Fibroblast of lung (primary cell): ENCODE results near the gene BAZ2B. TPM values are rescaled to one million over a fixed set of nuclear protein-coding genes. Genes with fewer than 3 reads are reported as not detected.

Experiments used
- DNase-seq, 2 donors: peaks; one replicate each; pipeline versions ENCODE4 v3.0.0 to v3.0.0-alpha.2; 2010; ENCODE audit warnings: low read depth in 2 of 2
- H2AFZ ChIP-seq: 2 replicates; pipeline ENCODE4 v1.5.1; 2012; ENCODE audit warnings: low read length, control low read depth, inconsistent platforms
- H3K27ac ChIP-seq: 2 replicates; pipeline ENCODE4 v1.5.1; 2011; ENCODE audit warnings: low read length, control low read depth; ENCODE audit not compliant: insufficient read depth
- H3K27me3 ChIP-seq: 2 replicates; pipeline ENCODE4 v1.5.1; 2011; ENCODE audit warnings: mild to moderate bottlenecking, low read length; ENCODE audit not compliant: control insufficient read depth, insufficient read depth
- H3K36me3 ChIP-seq: 2 replicates; pipeline ENCODE4 v1.5.1; 2011; ENCODE audit warnings: low read length; ENCODE audit not compliant: control insufficient read depth, insufficient read depth
- H3K4me1 ChIP-seq: 2 replicates; pipeline ENCODE4 v1.5.1; 2011; ENCODE audit warnings: low read length; ENCODE audit not compliant: control insufficient read depth, insufficient read depth; ENCODE audit errors: extremely low read depth
- H3K4me2 ChIP-seq: 2 replicates; pipeline ENCODE4 v1.5.1; 2011; ENCODE audit warnings: low read length, control low read depth; ENCODE audit not compliant: insufficient read depth; ENCODE audit errors: extremely low read depth
- H3K4me3 ChIP-seq, 4 experiments: fragments of 200-600 bp in 1 of 4; sonication (generic) in 1 of 4; replicated peaks in 1 of 4; 2 replicates each; pipeline ENCODE4 v1.5.1; 2011 to 2016; ENCODE audit warnings: low read length in 4 of 4, low read depth in 3 of 4, mild to moderate bottlenecking in 3 of 4, control low read depth in 2 of 4, inconsistent platforms in 1 of 4, mixed read lengths in 1 of 4; ENCODE audit not compliant: insufficient read depth in 1 of 4; ENCODE audit errors: control extremely low read depth in 1 of 4
- H3K79me2 ChIP-seq: 2 replicates; pipeline ENCODE4 v1.5.1; 2012; ENCODE audit warnings: mild to moderate bottlenecking, low read length, inconsistent platforms; ENCODE audit not compliant: control insufficient read depth, insufficient read depth
- H3K9ac ChIP-seq: 2 replicates; pipeline ENCODE4 v1.5.1; 2011; ENCODE audit warnings: mild to moderate bottlenecking, low read length, control low read depth; ENCODE audit not compliant: insufficient read depth
- H3K9me3 ChIP-seq: 2 replicates; pipeline ENCODE4 v1.5.1; 2012; ENCODE audit warnings: low read depth, low read length; ENCODE audit not compliant: control insufficient read depth, insufficient read depth
- H4K20me1 ChIP-seq: 2 replicates; pipeline ENCODE4 v1.5.1; 2011; ENCODE audit warnings: low read length; ENCODE audit not compliant: control insufficient read depth, insufficient read depth; ENCODE audit errors: extremely low read depth
- EZH2 ChIP-seq: IDR thresholded peaks from 2 replicates; pipeline ENCODE4 v1.5.1; 2012; ENCODE audit warnings: low read length, control low read depth, mild to moderate bottlenecking; ENCODE audit errors: missing control alignments
- polyA plus RNA-seq, 2 donors: library from polyadenylated mRNA; depleted of rRNA in 1 of 2; stranded (reverse) in 1 of 2; unstranded in 1 of 2; fragments of >200 nt; gene quantifications; 2 replicates each; pipeline ENCODE4 v1.2.1, GENCODE V29; 2011 to 2012; ENCODE audit warnings: missing spikeins in 1 of 2
- total RNA-seq: library from RNA; depleted of rRNA; stranded (reverse); fragments of >200 nt; gene quantifications from 2 replicates; pipeline ENCODE4 v1.2.1, GENCODE V29; 2014
- TF ChIP-seq, protein P1 (sequence below), 2 donors: IDR thresholded peaks in 1 of 2; conservative IDR thresholded peaks in 1 of 2; 1 replicate in 1 of 2; 2 replicates in 1 of 2; pipeline ENCODE4 v1.5.1; 2011 to 2012; ENCODE audit warnings: low read length in 2 of 2, control low read depth in 1 of 2, inconsistent platforms in 1 of 2, low read depth in 1 of 2, mild to moderate bottlenecking in 1 of 2

BAZ2B gene
- total and polyA plus RNA-seq, 2 donors (not counting 1 experiment from before 2014, with no cell fraction given) = 28.0 to 61.8 TPM

GRCh38 chr2:159270744-159271379, 345.5 kb downstream of the BAZ2B start:
- Histone ChIP-seq H3K36me3 (no peaks in the 10 kb centered on the region), H3K9ac (no peak overlapping the region), H3K4me2 (no peak overlapping the region), H3K9me3 (no peaks in the 10 kb centered on the region), H3K79me2 (no peaks in the 10 kb centered on the region), H3K4me3 (no peak overlapping the region), H3K4me1 (no peaks in the 10 kb centered on the region), H3K27me3 (no peaks in the 10 kb centered on the region), H3K27ac (no peak overlapping the region), H4K20me1 (no peaks in the 10 kb centered on the region), H2AFZ (no peak overlapping the region)
- no peak for TF ChIP-seq EZH2
- TF ChIP-seq, protein P1, sequence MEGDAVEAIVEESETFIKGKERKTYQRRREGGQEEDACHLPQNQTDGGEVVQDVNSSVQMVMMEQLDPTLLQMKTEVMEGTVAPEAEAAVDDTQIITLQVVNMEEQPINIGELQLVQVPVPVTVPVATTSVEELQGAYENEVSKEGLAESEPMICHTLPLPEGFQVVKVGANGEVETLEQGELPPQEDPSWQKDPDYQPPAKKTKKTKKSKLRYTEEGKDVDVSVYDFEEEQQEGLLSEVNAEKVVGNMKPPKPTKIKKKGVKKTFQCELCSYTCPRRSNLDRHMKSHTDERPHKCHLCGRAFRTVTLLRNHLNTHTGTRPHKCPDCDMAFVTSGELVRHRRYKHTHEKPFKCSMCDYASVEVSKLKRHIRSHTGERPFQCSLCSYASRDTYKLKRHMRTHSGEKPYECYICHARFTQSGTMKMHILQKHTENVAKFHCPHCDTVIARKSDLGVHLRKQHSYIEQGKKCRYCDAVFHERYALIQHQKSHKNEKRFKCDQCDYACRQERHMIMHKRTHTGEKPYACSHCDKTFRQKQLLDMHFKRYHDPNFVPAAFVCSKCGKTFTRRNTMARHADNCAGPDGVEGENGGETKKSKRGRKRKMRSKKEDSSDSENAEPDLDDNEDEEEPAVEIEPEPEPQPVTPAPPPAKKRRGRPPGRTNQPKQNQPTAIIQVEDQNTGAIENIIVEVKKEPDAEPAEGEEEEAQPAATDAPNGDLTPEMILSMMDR (conservative IDR thresholded peaks at IDR 0.05 in 1 of 2, IDR thresholded peaks at IDR 0.05 in 1 of 2; ENCODE audit: low read depth in 1 of 2, low read length in 2 of 2) = no peak
- no peak for DNase-seq

Other genes with a start within 250 kb of the BAZ2B start
- gene MARCHF7, start 96.0 kb upstream of the BAZ2B start, total RNA-seq = 90.1 and 97.1 TPM in 2 replicates
- 60.4 and 65.6 TPM in 2 replicates for gene MARCHF7, start 96.0 kb upstream of the BAZ2B start, polyA plus RNA-seq
- gene CD302, start 181.7 kb upstream of the BAZ2B start, total RNA-seq = 9.4 and 15.9 TPM in 2 replicates
- 13.7 and 19.1 TPM in 2 replicates for gene CD302, start 181.7 kb upstream of the BAZ2B start, polyA plus RNA-seq